SK-N-MC (cell line): ENCODE data around the gene EIF4B.

Experiments used
- EZH2 ChIP-seq: fragments of 200-600 bp; sonication (generic); IDR thresholded peaks from one replicate; pipeline ENCODE4 v1.6.1; 2017; ENCODE audit warnings: antibody characterized with exemption
- POLR2AphosphoS5 ChIP-seq: IDR thresholded peaks from 2 replicates; pipeline ENCODE4 v1.6.1; 2012; ENCODE audit warnings: mild to moderate bottlenecking, low read depth, low read length, borderline replicate concordance

- TF ChIP-seq POLR2AphosphoS5 = no peak
- TF ChIP-seq EZH2 = no peak
Observed at GRCh38 chr12:53025250-53025649, 19.0 kb downstream of the EIF4B start.
